Left renal cortex interstitium (tissue), 4 donors: ENCODE measurements around the gene HDAC4. TPM values are rescaled to one million over a fixed set of nuclear protein-coding genes. Genes with fewer than 3 reads are reported as not detected.

Source experiments
- DNase-seq, 4 donors: peaks; one replicate each; pipeline ENCODE4 v3.0.0-alpha.2; 2013; ENCODE audit warnings: low read depth in 4 of 4, low spot score in 2 of 4, missing footprints in 1 of 4
- polyA plus RNA-seq, 4 donors: library from polyadenylated mRNA; unstranded; fragments of 120-200 nt; gene quantifications; one replicate each; pipeline ENCODE4 v1.2.1, GENCODE V29; 2013; ENCODE audit not compliant: insufficient read length in 4 of 4

HDAC4 gene
- polyA plus RNA-seq, 4 donors, result 10.5 to 21.1 (median 14.3) TPM

GRCh38 chr2:239300242-239300641 is 100.6 kb downstream of the HDAC4 start:
- no peak for DNase-seq

GRCh38 chr2:239299218-239299939 is 101.4 kb downstream of the HDAC4 start:
- DNase-seq, result no peak

- DNase-seq, result no peak
These were observed 102.6 kb downstream of the HDAC4 start for GRCh38 chr2:239298116-239298804.

GRCh38 chr2:239297142-239298004 is 103.4 kb downstream of the HDAC4 start:
- no peak for DNase-seq

GRCh38 chr2:239296020-239296932 is 104.5 kb downstream of the HDAC4 start:
- DNase-seq, result no peak

- DNase-seq, result no peak
These were observed 105.3 kb downstream of the HDAC4 start for GRCh38 chr2:239295377-239296019.

GRCh38 chr2:239294571-239295054 is 106.2 kb downstream of the HDAC4 start:
- no peak for DNase-seq

- DNase-seq, result no peak
These were observed 106.9 kb downstream of the HDAC4 start for GRCh38 chr2:239293775-239294430.

GRCh38 chr2:239292959-239293774 is 107.7 kb downstream of the HDAC4 start:
- DNase-seq, result no peak

- DNase-seq, result no peak
These were observed 108.3 kb downstream of the HDAC4 start for GRCh38 chr2:239292531-239292930.

GRCh38 chr2:239291475-239292350 is 109.1 kb downstream of the HDAC4 start:
- DNase-seq, result no peak

- DNase-seq, result no peak
These were observed 110.0 kb downstream of the HDAC4 start for GRCh38 chr2:239290618-239291474.

- DNase-seq, result no peak
These were observed 111.3 kb downstream of the HDAC4 start for GRCh38 chr2:239289545-239289944.

GRCh38 chr2:239288951-239289511 is 111.8 kb downstream of the HDAC4 start:
- no peak for DNase-seq

GRCh38 chr2:239288237-239288636 is 112.6 kb downstream of the HDAC4 start:
- no peak for DNase-seq

- no peak for DNase-seq
These were observed 113.4 kb downstream of the HDAC4 start for GRCh38 chr2:239287461-239287860.
